Sciatic nerve (tissue), 2 donors: ENCODE data around the gene WDR27. TPM values are rescaled to one million over a fixed set of nuclear protein-coding genes. Genes with fewer than 3 reads are reported as not detected.
A peak's percentile ranks its signal among the peaks of the same experiment; 100 is the strongest.
"Not testable (repeated sequence)": the region's sequence is repeated elsewhere in the genome, so short reads cannot be mapped to it uniquely, and the experiment has no call there.

Experiments
- ATAC-seq: fragments of 200-7000 bp; cut with Tn5 transposase; one replicate; pipeline ENCODE4 v1.9.1; 2020; ENCODE audit warnings: mild to moderate bottlenecking, moderate library complexity
- DNase-seq: peaks from one replicate; pipeline ENCODE4 v3.0.0-alpha.2; 2020; ENCODE audit warnings: low spot score
- intact Hi-C: fragments of 100-400 bp; cut with DNase I; formaldehyde crosslinking; loops from one replicate; pipeline ENCODE4 v1.14.2; 2022
- total RNA-seq: library from RNA; stranded (reverse); fragmentation: NEBNext Ultra II Directional; extraction: Animal tissue kit (Norgen Biotek cat#: 25700); gene quantifications from one replicate; pipeline ENCODE4 v1.2.1, GENCODE V29; 2021
- donor health status: DM: no; HTN: no; CAD: no.
- donor health status: DM: no; HTN: no; CAD: no.

WDR27 gene
- total RNA-seq, 1 donor from 2014 or later: 58.5 TPM

GRCh38 chr6:169647637-169648036 lies 54.2 kb downstream of the WDR27 start:
- no peak for ATAC-seq
- intact Hi-C loops: no loop called here
- no peak for DNase-seq

- DNase-seq: no peak
- intact Hi-C loops: no loop called here
- no peak for ATAC-seq
These were observed 54.8 kb downstream of the WDR27 start for GRCh38 chr6:169646906-169647567.

GRCh38 chr6:169645459-169645858 lies 56.4 kb downstream of the WDR27 start:
- intact Hi-C loops, DNase-seq, ATAC-seq: not testable (repeated sequence)

- intact Hi-C loops: no loop called here
- no peak for DNase-seq
- no peak for ATAC-seq
These were observed 58.3 kb downstream of the WDR27 start for GRCh38 chr6:169643521-169643920.

- DNase-seq (no peak), ATAC-seq (no peak)
- intact Hi-C loops: no loop called here
These were observed 59.4 kb downstream of the WDR27 start for GRCh38 chr6:169642455-169642854.

GRCh38 chr6:169641461-169642085 lies 60.3 kb downstream of the WDR27 start:
- intact Hi-C loops: no loop called here
- no peak for ATAC-seq
- DNase-seq: no peak

GRCh38 chr6:169640983-169641382 lies 60.8 kb downstream of the WDR27 start:
- DNase-seq: no peak
- intact Hi-C loops: no loop called here
- peak; percentile 13 for ATAC-seq

- intact Hi-C loops: no loop called here
- ATAC-seq (peak; percentile 62), DNase-seq (no peak)
These were observed 61.4 kb downstream of the WDR27 start for GRCh38 chr6:169640351-169640852.

- intact Hi-C loops: no loop called here
- ATAC-seq (peak; percentile 22), DNase-seq (no peak)
These were observed 62.1 kb downstream of the WDR27 start for GRCh38 chr6:169639653-169640278.

- intact Hi-C loops: no loop called here
- DNase-seq (no peak), ATAC-seq (peak; percentile 40)
These were observed 62.9 kb downstream of the WDR27 start for GRCh38 chr6:169638915-169639314.

- intact Hi-C loops: no loop called here
- no peak for DNase-seq
- ATAC-seq: no peak
These were observed 63.4 kb downstream of the WDR27 start for GRCh38 chr6:169638388-169638787.

- intact Hi-C loops: no loop called here
- DNase-seq: no peak
These were observed 66.5 kb downstream of the WDR27 start for GRCh38 chr6:169635345-169635744.

GRCh38 chr6:169632841-169633240 lies 69.0 kb downstream of the WDR27 start:
- intact Hi-C loops: no loop called here
- DNase-seq (no peak), ATAC-seq (no peak)

More at GRCh38 chr6:169635345-169635744, 66.5 kb downstream of the WDR27 start:
- ATAC-seq: no peak

GRCh38 chr6:169629256-169629655 lies 72.6 kb downstream of the WDR27 start:
- intact Hi-C loops: no loop called here
- DNase-seq (no peak), ATAC-seq (no peak)

- intact Hi-C loops: no loop called here
- no peak for DNase-seq
- ATAC-seq: no peak
These were observed 73.9 kb downstream of the WDR27 start for GRCh38 chr6:169627736-169628607.

GRCh38 chr6:169626649-169627048 lies 75.2 kb downstream of the WDR27 start:
- DNase-seq: no peak
- intact Hi-C loops: no loop called here
- no peak for ATAC-seq

- ATAC-seq (no peak), DNase-seq (no peak)
- intact Hi-C loops: no loop called here
These were observed 75.7 kb downstream of the WDR27 start for GRCh38 chr6:169626169-169626568.

GRCh38 chr6:169625376-169625775 lies 76.5 kb downstream of the WDR27 start:
- no peak for DNase-seq
- peak; percentile 24 for ATAC-seq
- intact Hi-C loops: no loop called here

- DNase-seq (no peak), ATAC-seq (no peak)
- intact Hi-C loops: no loop called here
These were observed 77.0 kb downstream of the WDR27 start for GRCh38 chr6:169624785-169625184.
